Activated T-helper 9 cell treated with anti-CD3 and anti-CD28 coated beads, Interleukin-2, amount 50 U/mL, for 16 hours (primary cell): Measurements from ENCODE around the gene PCSK6.

Experiments used
- DNase-seq: peaks from one replicate; pipeline ENCODE4 v3.0.0-alpha.2; 2020; ENCODE audit warnings: low read depth

PCSK6 gene

DNA sequence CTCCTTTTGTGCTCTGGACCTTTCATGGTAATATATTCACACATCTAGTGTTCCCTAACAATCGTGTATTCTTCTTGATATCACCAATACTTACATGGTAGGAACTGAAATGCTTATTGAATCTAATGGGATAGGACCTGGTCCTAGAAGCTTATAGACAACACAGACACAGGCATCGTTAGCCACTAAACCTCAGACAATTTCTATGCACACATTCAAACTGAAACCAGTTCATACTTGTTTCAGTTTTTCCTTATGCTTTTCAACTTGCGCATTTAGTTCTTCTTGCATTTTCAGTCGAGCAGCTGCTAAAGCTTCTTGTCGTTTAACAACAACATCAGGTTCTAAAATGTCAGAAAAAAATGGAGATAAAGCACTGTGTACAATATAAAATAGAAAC, 214.5 kb downstream of the PCSK6 start:
- DNase-seq: no peak

DNA sequence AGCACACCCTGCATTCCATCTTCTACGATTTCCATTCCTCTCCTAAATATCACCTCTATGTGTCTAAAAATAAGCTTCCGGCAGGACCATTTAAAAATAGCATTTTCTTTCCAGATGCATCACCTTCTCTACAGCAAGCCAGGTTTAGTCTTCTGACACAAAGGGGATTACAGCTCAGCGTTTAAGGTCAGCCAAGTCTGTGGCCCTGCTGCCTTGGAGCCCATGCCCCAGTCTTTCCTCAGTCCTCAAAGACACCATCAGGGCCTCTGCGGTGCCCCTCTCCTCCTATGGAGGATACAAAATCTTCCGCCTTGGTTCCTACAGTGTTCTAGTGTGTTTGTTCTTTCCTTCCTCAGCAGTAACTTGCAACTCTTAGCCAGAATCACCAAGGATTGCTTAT, 216.0 kb downstream of the PCSK6 start:
- no peak for DNase-seq

DNA sequence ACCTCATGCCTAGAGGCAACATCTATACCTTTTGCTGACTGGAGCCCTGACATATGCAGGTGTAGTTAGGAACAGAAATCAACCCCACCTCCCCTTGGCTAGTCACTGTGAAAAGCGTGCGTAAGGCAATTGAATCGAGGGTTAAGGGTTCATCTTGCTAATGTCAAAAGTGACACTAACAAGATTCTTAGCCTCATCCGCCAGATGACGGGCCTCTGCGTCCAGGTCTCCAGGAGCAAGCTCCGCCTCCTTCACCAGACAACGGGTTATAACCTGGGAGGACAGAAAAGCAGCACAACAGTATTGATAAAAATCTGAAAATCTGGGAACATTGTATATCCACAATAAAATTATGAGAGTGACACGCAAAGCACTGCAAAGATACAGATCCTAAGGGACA, 216.9 kb downstream of the PCSK6 start:
- DNase-seq: no peak

DNA sequence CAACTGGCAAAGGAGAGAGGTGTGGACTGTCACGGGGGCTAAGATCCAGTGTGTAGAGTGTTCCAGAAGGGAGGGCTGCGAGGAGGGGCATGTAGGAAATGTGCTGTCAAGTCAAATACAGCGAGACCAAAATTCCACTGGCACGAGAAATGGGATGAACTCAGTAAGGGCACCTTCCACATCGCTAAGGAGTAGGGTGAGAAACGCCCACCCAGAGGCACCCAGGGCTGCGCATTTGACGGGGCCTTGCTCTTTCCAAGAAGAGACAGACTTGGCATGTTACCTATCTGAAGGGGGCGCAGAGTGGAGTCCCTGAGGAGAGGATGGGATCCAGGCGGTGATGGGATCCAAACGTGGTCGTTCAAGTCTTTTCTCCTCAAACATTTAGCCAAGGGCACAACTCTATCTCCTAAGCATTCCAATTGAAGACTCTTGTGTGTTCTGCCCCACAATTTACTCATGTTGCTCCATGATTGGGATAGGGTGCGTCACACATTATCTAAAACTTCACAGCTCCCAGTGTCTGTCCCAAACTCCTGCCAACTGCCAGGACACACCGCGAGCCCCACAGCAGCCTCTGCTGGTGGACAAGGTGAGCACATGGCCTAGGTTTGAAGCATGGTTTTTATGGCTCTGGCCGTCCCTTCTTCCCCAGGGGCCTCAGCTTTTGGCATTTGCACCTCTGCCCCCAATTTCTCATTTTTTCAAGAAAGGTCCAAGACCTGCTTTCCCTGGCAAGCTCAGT, 219.9 kb downstream of the PCSK6 start:
- DNase-seq: no peak

DNA sequence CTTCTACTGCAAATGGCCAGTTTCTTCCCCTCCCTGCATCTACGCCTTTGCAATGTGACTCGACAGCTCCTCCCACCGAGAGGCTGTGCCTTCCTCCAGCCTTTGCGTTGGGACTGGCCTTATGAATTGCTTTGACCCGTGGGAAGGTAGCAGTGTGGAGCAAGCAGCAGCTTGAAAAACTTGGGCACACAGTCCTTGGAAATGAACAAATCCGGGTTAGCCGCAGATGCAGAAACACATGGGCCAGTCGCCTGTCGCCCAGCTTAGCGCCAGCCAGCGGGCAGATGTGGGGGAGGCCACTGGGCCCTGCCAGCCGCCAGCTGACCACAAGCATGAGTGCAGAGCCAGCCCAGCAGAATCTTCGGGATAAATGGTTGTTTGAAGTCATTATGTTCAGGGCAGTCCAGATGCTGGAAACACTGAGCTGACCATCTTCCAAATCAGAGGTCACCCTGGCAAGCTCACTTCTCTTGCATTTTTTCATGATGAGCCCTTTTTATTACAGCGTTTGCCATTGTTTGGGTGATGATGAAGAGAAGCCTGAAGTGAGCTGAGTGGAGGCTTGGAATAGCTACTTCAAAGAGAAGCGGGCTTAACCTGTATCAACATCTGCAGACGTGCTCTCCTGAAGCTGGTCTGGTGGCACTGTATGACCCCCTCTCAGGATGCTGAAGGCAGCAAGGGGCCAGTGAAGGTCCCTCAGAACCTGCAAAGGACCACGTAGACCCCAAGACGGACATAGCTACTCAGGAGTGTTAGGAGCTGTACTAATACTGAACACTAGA, 222.0 kb downstream of the PCSK6 start:
- DNase-seq: no peak

DNA sequence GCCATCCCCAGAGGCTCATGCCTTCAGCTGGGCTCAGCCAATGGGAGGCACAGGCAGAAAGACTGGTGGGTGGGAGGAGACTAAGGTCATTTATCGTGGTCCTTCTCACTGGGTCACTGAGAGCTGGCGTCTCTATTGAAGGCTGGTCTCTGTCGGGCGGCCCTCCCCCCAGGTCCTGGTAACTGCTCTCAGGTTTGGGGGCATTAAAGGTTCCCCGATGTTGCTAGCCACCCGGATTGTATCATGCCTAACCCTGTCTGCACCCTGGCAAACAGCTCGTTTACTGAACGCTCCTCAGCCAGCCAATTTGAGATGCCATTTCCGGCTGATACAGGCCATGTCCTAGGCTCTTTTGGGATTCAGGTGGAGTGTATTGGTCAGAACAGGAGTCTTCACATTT, 222.7 kb downstream of the PCSK6 start:
- no peak for DNase-seq

- DNase-seq: no peak
Measured at GRCh38 chr15:101266034-101266433, 223.5 kb downstream of the PCSK6 start.

DNA sequence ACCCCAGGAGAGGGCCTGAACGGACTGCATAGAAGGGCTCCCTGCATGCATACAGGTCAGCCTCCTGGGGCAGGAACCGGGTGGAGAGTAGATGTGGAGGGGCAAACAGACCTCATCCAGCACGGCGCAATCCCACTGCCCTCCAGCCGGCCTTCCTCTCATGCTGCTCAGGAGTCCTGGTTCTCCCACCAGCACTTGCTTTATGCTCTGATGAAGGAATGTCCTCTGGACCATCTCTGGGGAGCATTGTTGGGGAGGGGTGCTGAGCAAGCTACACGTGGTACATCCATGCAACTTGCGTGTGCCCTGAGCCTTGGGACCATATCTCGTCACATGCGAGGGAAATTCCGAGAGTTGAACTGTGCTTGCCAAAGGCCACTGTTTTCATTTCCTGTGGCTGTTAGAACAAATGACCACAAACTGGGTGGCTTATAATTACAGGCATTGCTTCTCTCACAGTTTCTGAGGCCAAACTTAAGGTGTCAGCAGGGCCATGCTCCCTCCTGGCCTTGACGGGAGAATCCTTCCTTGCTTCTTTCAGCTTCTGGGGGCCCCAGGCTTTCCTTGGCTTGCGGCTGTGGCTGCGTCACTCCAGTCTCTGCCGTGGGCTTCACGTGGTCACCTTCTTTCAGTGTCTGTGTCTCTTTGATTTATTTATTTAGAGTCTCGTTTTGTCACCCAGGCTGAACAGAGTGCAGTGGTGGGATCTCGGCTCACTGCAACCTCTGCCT, 224.4 kb downstream of the PCSK6 start:
- no peak for DNase-seq

GRCh38 chr15:101264011-101264410, 225.5 kb downstream of the PCSK6 start:
- no peak for DNase-seq

DNA sequence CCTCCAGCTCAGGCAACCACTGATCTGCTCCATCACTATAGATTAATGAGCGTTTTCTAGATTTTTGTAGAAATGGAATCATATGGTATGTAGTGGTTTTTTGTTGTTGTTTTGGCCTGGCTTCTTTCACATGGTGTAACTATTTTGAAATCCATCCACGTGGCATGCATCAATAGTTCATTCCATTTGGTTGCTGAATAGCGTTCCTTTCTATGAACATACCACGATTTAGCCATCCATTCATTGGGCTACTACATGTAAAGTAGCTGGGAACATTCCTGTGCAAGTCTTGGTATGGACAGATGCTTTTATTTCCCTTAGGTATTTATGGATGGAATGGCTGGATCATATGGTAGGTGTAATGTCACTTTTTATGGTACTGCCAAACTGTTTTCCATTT, 227.0 kb downstream of the PCSK6 start:
- no peak for DNase-seq

- peak; percentile 22 for DNase-seq
Measured at GRCh38 chr15:101258238-101259144, 231.0 kb downstream of the PCSK6 start.

- no peak for DNase-seq
Measured at GRCh38 chr15:101256757-101257156, 232.8 kb downstream of the PCSK6 start.

- no peak for DNase-seq
Measured at GRCh38 chr15:101255615-101256241, 233.8 kb downstream of the PCSK6 start.

DNA sequence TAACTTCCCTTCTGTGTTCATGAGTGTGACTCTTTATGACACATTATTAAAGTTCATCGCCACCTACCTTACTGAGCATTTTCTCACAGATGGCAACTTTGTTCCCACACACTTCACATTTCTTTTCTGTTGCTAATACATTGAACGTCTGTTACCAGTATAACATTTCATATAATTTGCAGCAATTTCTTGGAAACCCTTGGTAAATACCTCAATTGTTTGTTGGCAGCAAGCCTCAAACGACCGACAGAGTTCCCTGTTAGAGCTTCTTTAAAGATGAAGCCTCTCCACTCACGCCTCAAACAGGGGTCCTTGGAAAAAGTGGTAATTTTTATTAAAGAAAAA, 234.5 kb downstream of the PCSK6 start:
- no peak for DNase-seq

DNA sequence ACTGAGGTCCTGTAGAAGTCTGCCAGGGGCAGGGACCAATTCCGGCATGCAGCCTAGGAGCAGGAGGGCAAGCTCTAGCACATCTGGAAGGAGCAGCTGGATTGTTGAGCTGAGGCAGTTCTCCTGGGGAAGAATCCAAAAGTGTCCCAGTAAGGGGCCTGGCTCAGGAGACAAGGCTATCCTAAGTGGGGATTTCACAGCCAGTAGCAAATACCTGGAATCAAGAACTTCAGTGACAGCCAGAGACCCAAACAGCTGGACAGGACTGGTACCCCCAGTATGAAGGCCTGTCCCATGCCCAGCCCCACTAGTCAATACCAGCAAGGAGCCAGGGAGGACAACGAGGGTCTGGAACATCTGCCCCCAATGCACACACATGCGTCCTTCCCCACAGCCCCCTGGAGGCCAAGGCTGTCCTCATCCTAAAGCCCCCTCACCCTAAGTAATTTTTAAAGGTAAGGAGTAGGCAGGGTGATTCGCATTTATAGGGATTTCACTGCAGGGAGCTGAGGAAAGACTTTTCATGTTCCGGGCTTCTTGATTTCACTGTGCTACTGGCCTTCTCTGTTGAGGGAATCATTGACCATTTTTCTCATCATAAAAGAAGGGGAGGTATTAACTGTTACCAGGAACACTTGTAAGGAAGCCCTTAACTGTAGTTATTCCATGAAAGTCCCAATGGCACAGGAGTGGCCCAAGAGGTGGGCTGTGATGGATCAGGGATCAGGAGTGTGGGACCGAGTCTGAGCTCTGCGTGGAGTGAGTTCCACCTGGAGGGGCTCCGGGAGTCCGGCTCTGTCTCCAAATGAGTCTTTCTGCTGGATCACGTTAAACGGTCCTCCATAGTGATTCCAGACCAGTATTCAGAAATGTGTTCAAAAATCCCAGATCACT, 235.1 kb downstream of the PCSK6 start:
- no peak for DNase-seq
